ENCODE measurements around the gene RXFP4. TPM values are rescaled to one million over a fixed set of nuclear protein-coding genes. Genes with fewer than 3 reads are reported as not detected.

The RXFP4 gene
- total and polyA plus RNA-seq, 9 of the 15 experiments (the other 6 are each of a cell fraction or from before 2014, with no cell fraction given) = 0.64 TPM; not detected in 8

- TF ChIP-seq, protein P1, sequence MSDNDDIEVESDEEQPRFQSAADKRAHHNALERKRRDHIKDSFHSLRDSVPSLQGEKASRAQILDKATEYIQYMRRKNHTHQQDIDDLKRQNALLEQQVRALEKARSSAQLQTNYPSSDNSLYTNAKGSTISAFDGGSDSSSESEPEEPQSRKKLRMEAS (CRISPR knock-in tag; IDR thresholded peaks at IDR 0.05) = no peak
- TF ChIP-seq SIN3A (IDR thresholded peaks at IDR 0.05; ENCODE audit: borderline replicate concordance in 2 of 2, control insufficient read depth in 1 of 2, low read depth in 2 of 2, low read length in 2 of 2) (no peak), SMARCC2 (IDR thresholded peaks at IDR 0.05; ENCODE audit: low read depth) (no peak), ZC3H11A (IDR thresholded peaks at IDR 0.05; ENCODE audit: low read depth, low read length) (no peak), ELF4 (CRISPR knock-in tag; IDR thresholded peaks at IDR 0.05) (no peak), SMC3 (conservative IDR thresholded peaks at IDR 0.05; ENCODE audit: insufficient read depth, low read depth, low read length) (no peak), CUX1 (CRISPR knock-in tag; IDR thresholded peaks at IDR 0.05) (0 out of 2 replicates have a peak, but pooled peaks have one; percentile 10), ZNF398 (CRISPR knock-in tag; IDR thresholded peaks at IDR 0.05) (no peak), TRIM28 (IDR thresholded peaks at IDR 0.05) (peak; percentile 84; the same call in 1 of the 2 replicates), ZNF395 (CRISPR knock-in tag; IDR thresholded peaks at IDR 0.05) (peak; percentile 13; the same call in 1 of the 2 replicates), ZNF3 (CRISPR knock-in tag; IDR thresholded peaks at IDR 0.05) (no peak), SIN3B (IDR thresholded peaks at IDR 0.05; ENCODE audit: low read depth) (no peak), TBL1XR1 (IDR thresholded peaks at IDR 0.05; ENCODE audit: low read length in 2 of 2) (no peak), SMARCA5 (IDR thresholded peaks at IDR 0.05) (no peak), HDAC2 (IDR thresholded peaks at IDR 0.05) (peak; percentile 17; the same call in 1 of the 2 replicates), HLTF (IDR thresholded peaks at IDR 0.05) (peak; percentile 46; the same call in 1 of the 2 replicates)
- TF ChIP-seq, protein P2, sequence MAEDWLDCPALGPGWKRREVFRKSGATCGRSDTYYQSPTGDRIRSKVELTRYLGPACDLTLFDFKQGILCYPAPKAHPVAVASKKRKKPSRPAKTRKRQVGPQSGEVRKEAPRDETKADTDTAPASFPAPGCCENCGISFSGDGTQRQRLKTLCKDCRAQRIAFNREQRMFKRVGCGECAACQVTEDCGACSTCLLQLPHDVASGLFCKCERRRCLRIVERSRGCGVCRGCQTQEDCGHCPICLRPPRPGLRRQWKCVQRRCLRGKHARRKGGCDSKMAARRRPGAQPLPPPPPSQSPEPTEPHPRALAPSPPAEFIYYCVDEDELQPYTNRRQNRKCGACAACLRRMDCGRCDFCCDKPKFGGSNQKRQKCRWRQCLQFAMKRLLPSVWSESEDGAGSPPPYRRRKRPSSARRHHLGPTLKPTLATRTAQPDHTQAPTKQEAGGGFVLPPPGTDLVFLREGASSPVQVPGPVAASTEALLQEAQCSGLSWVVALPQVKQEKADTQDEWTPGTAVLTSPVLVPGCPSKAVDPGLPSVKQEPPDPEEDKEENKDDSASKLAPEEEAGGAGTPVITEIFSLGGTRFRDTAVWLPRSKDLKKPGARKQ (CRISPR knock-in tag; IDR thresholded peaks at IDR 0.05) = 0 out of 2 replicates have a peak, but pooled peaks have one; percentile 10
Observed at GRCh38 chr1:155934936-155935590, 6.4 kb upstream of the RXFP4 start (continued).
